ENCODE data around the gene RFXANK.
"Not testable (repeated sequence)": the region's sequence is repeated elsewhere in the genome, so short reads cannot be mapped to it uniquely, and the experiment has no call there.

RFXANK gene

DNA sequence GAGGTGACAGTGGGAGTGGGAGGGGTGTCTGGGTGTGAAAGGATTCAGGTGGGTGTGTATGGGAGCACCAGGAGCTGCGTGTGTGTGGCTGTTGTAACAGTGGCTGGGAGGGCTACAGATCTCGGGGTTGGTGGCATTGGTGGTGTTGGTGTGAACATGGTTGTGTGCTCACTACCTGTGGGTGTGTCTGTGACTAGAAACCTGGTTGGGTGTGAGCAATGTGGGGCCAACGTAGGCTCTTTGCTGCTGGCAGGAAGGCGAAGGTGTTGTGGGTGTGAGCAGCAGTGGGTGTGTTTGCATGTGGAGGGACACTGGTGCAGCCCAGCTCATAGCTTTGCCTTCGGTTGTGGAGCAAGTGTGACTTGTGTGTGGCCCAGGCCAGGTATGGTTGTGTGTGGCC lies 14.9 kb downstream of the RFXANK start:
- DNase-seq, result no peak

- no peak for DNase-seq
Observed at GRCh38 chr19:19207637-19208572, 15.8 kb downstream of the RFXANK start.

DNA sequence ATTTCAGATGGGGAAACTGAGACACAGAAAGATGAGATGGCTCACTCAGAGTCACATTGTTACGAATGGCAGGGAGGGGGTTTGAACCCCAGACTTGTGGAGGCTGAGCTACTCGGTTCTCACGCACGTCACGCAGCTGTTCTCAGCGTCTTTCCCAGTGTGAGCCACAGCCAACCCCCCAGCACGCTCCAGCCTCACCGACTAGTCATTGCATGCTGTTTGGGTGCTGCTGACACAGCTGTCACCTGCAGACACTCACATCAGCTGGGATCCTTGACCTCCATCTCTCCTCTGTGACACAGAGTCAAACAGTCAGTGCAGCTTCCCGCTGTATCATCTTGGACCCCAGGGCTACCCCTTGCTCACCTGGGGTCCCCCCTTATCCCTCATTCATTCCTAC lies 17.3 kb downstream of the RFXANK start:
- DNase-seq, result no peak

DNA sequence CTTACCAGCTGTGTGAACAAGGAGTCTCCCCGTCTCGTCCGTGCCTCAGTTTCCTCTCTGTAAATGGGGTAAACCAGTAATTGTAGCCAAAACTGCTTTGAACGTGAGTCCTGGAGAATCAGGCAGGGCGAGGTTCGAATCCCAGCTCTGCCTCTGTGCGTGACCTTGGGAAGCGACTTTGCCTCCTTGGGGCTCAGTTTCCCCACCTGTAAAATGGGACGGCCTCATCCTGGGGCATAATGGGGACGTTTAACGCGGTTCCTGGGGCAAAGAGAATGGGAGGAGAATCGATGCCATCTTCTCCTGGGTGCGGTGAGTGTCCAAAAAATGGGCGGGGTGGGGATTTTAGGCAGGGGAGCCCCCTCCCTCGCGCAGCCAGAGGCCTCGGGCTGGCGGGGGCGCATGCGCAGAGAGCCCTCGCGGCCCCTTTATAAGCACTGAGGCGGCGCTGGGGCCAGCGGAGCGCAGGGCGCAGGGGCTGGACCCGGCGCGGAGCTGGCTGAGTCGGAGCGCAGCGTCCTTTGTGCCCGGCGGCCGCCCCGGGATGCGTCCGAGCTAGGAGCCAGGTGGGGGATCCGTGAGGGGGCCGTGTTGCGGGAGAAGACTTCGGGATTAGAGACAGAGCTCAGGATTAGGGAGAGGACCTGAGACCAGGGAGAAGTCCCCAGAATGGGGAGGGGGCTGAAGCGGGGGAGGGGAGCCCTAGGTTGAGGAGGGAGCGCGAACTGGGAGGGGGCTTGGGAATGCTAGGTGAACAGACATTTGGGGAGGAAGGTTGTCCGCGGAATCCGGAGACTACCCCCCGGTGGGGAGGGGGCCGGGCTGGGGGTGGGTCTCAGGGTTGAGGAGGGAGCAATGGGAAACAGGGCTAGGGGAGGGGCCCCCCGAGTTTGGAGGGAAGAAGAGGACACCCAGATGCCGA lies 19.7 kb downstream of the RFXANK start, which contains the start of gene NCAN:
Gene NCAN, plus strand, starts transcription at position 460 of the 922 bp plus-strand sequence. CDS start 4,996 bp downstream, outside the sequence.
- no peak for DNase-seq

DNA sequence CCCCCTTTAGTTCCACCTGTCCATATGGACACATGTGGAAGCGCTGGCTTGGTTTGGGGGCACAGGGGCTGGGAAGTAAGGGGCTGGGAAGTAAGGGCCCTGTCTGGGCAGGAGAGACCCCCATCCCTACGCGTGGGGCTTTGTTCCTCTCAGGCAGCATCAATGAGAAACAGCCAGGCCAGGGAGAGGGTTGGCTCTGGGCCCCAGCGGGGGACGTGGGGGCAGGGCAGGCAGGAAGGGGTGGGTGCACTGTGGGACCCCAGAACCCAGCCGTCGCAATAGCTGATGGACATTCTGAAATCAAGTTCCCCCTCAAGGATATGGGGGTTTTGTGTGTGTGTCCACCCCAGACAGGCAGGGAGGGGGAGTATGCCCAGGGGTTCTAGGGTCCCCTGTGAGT lies 20.9 kb downstream of the RFXANK start:
- no peak for DNase-seq

GRCh38 chr19:19213426-19214158 lies 21.5 kb downstream of the RFXANK start:
- DNase-seq, result no peak

- DNase-seq, result no peak
Observed at GRCh38 chr19:19214159-19214490, 22.1 kb downstream of the RFXANK start.

- peak; percentile 2 for DNase-seq
Observed at GRCh38 chr19:19214892-19215291, 22.8 kb downstream of the RFXANK start.

DNA sequence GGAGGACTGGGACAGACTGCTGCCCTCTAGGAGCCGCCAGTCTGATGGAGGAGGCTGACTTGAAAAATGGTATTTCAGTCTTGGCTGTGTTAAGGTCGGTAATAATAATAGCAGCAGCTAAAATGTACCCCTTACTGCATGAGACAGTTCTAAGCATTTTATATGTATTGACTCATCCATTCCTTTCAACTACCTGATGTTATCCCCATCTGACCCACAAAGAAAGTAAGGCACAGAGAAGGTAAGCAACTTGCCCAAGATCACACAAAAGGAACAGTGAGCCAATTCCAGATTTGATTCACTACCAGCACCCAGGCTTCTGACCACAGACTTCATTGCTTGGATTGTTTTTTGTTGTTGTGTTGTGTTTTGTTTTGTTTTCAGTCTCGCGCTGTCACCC lies 23.7 kb downstream of the RFXANK start:
- DNase-seq, result no peak

GRCh38 chr19:19217099-19217498 lies 25.0 kb downstream of the RFXANK start:
- DNase-seq, result peak; percentile 5

GRCh38 chr19:19218911-19219310 lies 26.9 kb downstream of the RFXANK start:
- no peak for DNase-seq

- DNase-seq, result not testable (repeated sequence)
Observed at GRCh38 chr19:19221000-19221399, 28.9 kb downstream of the RFXANK start.

DNA sequence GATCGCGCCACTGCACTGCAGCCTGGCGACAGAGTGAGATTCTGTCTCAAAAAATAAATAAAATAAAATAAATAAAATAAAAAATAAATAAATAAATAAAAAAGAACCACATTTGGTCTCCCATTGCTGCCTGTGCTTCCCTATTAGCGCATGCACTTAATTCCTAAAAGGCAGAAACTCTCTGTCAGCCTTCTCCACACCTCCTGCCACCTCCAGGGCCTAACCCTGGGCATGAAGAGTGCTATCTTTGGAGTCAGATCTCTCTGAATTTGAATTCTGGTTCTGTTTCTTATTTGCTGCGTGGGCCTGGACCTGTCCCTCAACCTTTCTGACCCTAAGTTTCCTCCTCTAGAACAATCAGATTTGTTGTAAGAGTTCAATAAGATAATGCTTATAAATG lies 31.0 kb downstream of the RFXANK start:
- DNase-seq, result no peak

DNA sequence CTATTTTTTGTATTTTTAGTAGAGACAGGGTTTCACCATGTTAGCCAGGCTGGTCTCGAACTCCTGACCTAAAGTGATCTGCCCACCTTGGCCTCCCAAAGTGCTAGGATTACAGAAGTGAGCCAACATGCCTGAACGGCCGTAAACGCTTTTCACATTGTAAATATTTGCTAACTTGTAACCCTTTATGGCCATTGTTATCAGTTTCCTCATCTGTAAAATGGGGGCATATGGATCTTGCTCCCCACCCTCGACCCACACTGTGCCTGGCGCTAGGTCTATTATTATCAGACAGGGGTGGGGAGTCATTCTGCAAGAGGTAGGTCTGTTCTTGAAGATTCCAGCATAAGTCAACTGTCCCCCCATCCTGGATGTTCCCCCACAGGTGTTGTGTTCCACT lies 31.6 kb downstream of the RFXANK start:
- DNase-seq, result no peak

- DNase-seq, result no peak
Observed at GRCh38 chr19:19224150-19224851, 32.2 kb downstream of the RFXANK start.

DNA sequence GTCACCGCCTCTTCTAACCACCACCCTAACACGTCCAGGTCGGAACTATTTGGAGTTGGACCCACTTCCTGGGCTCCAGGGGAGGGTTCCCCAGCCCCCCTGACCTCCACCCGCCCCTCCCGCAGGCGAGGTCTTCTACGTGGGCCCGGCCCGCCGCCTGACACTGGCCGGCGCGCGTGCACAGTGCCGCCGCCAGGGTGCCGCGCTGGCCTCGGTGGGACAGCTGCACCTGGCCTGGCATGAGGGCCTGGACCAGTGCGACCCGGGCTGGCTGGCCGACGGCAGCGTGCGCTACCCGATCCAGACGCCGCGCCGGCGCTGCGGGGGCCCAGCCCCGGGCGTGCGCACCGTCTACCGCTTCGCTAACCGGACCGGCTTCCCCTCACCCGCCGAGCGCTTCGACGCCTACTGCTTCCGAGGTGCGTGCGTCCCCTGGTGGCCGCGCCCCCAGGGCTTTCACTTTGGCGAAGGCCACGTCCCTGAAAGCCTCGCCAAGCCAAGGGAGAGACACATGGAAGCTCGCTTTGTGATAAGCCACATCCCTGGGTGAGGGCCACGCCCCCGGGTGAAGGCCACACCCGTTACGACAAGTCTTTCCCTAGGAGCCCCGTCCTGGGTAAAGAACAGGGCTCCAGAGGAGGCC lies 32.9 kb downstream of the RFXANK start:
- peak; percentile 27 for DNase-seq

DNA sequence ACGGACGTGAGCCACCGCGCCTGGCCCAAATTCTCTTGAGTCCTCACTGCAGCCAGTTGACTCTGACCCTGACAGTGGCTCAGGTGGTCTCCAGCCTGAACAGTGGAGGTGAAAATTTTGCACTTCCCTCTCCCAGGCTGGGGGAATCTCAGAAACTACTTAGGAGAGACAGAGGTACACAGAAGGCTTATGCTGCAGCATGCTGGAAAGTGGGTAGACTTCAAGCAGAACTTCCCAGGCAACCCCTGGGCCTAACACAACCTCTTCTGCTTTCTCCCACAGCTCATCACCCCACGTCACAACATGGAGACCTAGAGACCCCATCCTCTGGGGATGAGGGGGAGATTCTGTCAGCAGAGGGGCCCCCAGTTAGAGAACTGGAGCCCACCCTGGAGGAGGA lies 34.1 kb downstream of the RFXANK start:
- no peak for DNase-seq

- DNase-seq, result no peak
Observed at GRCh38 chr19:19226663-19227062, 34.6 kb downstream of the RFXANK start.

DNA sequence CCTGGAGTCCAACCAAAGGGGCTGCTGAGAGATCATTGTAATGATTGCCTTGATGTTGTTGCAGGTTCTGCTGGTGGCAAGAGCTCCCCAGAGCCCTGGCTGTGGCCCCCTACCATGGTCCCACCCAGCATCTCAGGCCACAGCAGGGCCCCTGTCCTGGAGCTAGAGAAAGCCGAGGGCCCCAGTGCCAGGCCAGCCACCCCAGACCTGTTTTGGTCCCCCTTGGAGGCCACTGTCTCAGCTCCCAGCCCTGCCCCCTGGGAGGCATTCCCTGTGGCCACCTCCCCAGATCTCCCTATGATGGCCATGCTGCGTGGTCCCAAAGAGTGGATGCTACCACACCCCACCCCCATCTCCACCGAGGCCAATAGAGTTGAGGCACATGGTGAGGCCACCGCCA lies 35.2 kb downstream of the RFXANK start:
- no peak for DNase-seq

- no peak for DNase-seq
Observed at GRCh38 chr19:19229701-19230100, 37.6 kb downstream of the RFXANK start.

DNA sequence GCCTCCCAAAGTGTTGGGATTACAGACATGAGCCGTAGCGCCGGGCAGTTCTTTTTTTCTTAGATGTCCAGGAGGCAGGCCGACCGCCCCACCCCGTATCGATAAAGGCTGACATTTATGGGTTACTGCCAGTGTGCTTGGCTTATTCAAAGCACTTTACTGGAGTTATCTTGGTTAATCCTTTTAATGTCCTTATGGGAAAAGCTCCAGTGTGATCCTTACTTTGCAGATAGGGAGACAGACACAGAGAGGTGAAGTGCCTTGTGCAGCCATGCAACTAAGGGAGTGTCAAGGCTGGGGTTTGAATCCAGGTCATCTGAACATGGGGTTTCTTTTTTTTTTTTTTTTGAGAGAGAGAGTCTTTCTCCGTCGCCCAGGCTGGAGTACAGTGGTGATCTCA lies 38.9 kb downstream of the RFXANK start:
- DNase-seq, result no peak

- no peak for DNase-seq
Observed at GRCh38 chr19:19232261-19232721, 40.2 kb downstream of the RFXANK start.

Data from kidney glomerular epithelial cell (primary cell).